RCC 7860 (cell line): ENCODE data around the gene GOLGA6L10.
"Not testable (repeated sequence)": the region's sequence is repeated elsewhere in the genome, so short reads cannot be mapped to it uniquely, and the experiment has no call there.

Experiments
- DNase-seq: peaks from one replicate; pipeline ENCODE4 v3.0.0-alpha.2; 2015; ENCODE audit warnings: low spot score
- FAIRE-seq: peaks from 2 replicates; lab custom pipeline; 2012; peaks lifted over from hg19 to GRCh38; lab: Jason Lieb, UNC

The GOLGA6L10 gene

GRCh38 chr15:82301296-82302016 is 47.8 kb downstream of the GOLGA6L10 start:
- FAIRE-seq (no peak), DNase-seq (no peak)

- DNase-seq (no peak), FAIRE-seq (no peak)
These were observed 48.4 kb downstream of the GOLGA6L10 start for GRCh38 chr15:82300883-82301282.

- not testable (repeated sequence) for DNase-seq, FAIRE-seq
These were observed 48.9 kb downstream of the GOLGA6L10 start for GRCh38 chr15:82300326-82300725.

- FAIRE-seq, DNase-seq: not testable (repeated sequence)
These were observed 49.8 kb downstream of the GOLGA6L10 start for GRCh38 chr15:82299511-82299914.

GRCh38 chr15:82298520-82298919 is 50.8 kb downstream of the GOLGA6L10 start:
- FAIRE-seq = no peak

GRCh38 chr15:82298032-82298431 is 51.2 kb downstream of the GOLGA6L10 start:
- FAIRE-seq (no peak), DNase-seq (no peak)

More at GRCh38 chr15:82298520-82298919, 50.8 kb downstream of the GOLGA6L10 start:
- no peak for DNase-seq

GRCh38 chr15:82297546-82297945 is 51.7 kb downstream of the GOLGA6L10 start:
- FAIRE-seq = no peak
- DNase-seq = no peak

GRCh38 chr15:82294061-82294690 is 55.1 kb downstream of the GOLGA6L10 start:
- FAIRE-seq (no peak), DNase-seq (no peak)

GRCh38 chr15:82292271-82292670 is 57.0 kb downstream of the GOLGA6L10 start:
- no peak for FAIRE-seq

More at GRCh38 chr15:82292271-82292670, 57.0 kb downstream of the GOLGA6L10 start:
- DNase-seq = no peak
